Nephron progenitor cell (in vitro differentiated cells): Measurements from ENCODE around the gene MCOLN1.
A peak's percentile ranks its signal among the peaks of the same experiment; 100 is the strongest.

Experiments used
- DNase-seq: peaks from one replicate; pipeline ENCODE4 v3.0.0; 2021
- H3K27ac Mint-ChIP-seq: 2 replicates; pipeline ENCODE4 v1.8.0; 2021; ENCODE audit warnings: mild to moderate bottlenecking, moderate library complexity, mixed read lengths
- H3K27me3 Mint-ChIP-seq: 2 replicates; pipeline ENCODE4 v1.8.0; 2021; ENCODE audit warnings: mild to moderate bottlenecking, low read depth, mixed read lengths; ENCODE audit not compliant: poor library complexity
- H3K36me3 Mint-ChIP-seq: 2 replicates; pipeline ENCODE4 v1.8.0; 2021; ENCODE audit warnings: low read depth, mixed read lengths
- H3K4me1 Mint-ChIP-seq: 2 replicates; pipeline ENCODE4 v1.8.0; 2021; ENCODE audit warnings: mixed read lengths
- H3K4me3 Mint-ChIP-seq: 2 replicates; pipeline ENCODE4 v1.8.0; 2021; ENCODE audit warnings: mild to moderate bottlenecking, moderate library complexity, mixed read lengths
- H3K9me3 Mint-ChIP-seq: 2 replicates; pipeline ENCODE4 v1.8.0; 2021; ENCODE audit warnings: mild to moderate bottlenecking, moderate library complexity, mixed read lengths
- TF ChIP-seq, protein P1 (sequence below): fragments of 200-600 bp; sonication (generic); IDR thresholded peaks from 2 replicates; pipeline ENCODE4 v1.5.0; 2021; ENCODE audit warnings: antibody characterized with exemption

The MCOLN1 gene

DNA sequence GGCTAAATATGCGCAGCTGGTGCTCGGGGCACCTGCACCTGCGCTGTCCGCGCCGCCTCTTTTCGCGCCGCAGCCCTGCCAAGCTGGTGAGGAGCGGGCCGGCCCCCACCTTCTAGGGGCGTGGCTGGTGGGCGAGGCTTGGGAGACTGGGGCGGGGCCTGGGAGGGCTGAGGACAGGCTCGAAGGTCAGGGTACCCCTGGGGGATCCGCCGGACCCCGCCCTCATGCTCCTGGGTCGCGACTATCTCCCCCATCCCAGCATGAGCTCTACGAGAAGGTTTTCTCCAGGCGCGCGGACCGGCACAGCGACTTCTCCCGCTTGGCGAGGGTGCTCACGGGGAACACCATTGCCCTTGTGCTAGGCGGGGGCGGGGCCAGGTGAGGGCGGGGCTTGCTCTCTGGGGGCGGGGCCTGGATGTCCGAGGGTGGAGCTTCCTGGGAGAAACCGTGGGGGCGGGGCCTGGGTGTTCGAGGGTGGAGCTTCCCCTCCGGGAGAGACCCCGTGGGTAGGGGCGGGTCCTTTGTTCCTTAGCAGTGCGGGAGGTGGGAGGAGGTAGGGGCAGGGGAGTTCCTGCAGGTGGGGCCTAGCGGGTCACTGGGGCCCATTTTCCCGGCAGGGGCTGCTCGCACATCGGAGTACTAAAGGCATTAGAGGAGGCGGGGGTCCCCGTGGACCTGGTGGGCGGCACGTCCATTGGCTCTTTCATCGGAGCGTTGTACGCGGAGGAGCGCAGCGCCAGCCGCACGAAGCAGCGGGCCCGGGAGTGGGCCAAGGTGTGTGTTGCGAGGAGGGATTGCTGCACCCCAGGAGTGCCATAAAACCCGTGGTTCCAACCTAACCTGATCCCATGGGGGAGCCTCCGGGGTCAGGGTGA lies 32.8 kb downstream of the MCOLN1 start:
- Mint-ChIP-seq H3K4me3 (no peak overlapping the region), H3K9me3 (no peaks in the 10 kb centered on the region), H3K36me3 (peaks cover 41% of the 10 kb centered on the region), H3K4me1 (peaks cover 6% of the 10 kb centered on the region), H3K27me3 (no peaks in the 10 kb centered on the region), H3K27ac (no peak overlapping the region)
- TF ChIP-seq, protein P1, sequence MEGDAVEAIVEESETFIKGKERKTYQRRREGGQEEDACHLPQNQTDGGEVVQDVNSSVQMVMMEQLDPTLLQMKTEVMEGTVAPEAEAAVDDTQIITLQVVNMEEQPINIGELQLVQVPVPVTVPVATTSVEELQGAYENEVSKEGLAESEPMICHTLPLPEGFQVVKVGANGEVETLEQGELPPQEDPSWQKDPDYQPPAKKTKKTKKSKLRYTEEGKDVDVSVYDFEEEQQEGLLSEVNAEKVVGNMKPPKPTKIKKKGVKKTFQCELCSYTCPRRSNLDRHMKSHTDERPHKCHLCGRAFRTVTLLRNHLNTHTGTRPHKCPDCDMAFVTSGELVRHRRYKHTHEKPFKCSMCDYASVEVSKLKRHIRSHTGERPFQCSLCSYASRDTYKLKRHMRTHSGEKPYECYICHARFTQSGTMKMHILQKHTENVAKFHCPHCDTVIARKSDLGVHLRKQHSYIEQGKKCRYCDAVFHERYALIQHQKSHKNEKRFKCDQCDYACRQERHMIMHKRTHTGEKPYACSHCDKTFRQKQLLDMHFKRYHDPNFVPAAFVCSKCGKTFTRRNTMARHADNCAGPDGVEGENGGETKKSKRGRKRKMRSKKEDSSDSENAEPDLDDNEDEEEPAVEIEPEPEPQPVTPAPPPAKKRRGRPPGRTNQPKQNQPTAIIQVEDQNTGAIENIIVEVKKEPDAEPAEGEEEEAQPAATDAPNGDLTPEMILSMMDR, result no peak
- DNase-seq, result peak; percentile 56

DNA sequence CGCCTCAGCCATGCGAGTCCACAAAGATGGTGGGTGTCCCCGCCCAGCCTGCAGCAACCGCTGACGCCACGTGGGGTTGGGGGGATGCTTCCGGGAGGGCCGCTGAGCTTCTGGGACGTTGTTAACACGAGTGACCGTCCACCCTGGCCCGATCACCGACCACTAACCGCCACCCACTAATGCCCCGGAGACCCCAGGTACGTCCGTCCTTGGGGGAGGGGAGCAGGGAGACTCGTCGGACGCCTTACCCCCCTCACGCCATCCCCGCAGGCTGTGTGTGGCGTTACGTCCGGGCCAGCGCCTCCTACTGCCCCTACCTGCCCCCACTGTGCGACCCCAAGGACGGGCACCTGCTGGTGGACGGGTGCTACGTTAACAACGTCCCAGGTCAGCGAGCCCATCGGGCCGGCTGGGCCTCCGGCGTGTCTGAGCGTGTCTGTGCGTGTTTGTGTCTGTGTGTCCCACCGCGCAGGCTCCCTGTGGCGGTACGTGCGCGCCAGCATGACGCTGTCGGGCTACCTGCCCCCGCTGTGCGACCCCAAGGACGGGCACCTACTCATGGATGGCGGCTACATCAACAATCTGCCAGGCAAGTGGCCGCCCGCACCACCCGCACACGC lies 34.4 kb downstream of the MCOLN1 start:
- DNase-seq, result no peak
- H3K27me3 Mint-ChIP-seq, result no peaks in the 10 kb centered on the region
- H3K4me1 Mint-ChIP-seq, result no peaks in the 10 kb centered on the region
- no peak overlapping the region for H3K27ac Mint-ChIP-seq
- no peak overlapping the region for H3K4me3 Mint-ChIP-seq
- no peaks in the 10 kb centered on the region for H3K9me3 Mint-ChIP-seq
- TF ChIP-seq, protein P1, result no peak
- H3K36me3 Mint-ChIP-seq, result peaks cover 39% of the 10 kb centered on the region

DNA sequence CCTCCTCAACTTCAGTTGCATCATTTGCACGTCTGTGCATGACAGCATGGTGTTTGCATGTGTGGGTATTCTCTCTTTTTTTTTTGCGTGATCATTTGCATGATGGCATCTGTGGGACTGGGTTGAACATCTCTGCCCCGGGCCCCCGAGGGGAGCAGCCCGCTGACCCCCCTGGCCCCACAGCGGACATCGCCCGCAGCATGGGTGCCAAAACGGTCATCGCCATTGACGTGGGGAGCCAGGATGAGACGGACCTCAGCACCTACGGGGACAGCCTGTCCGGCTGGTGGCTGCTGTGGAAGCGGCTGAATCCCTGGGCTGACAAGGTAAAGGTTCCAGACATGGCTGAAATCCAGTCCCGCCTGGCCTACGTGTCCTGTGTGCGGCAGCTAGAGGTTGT lies 36.2 kb downstream of the MCOLN1 start:
- DNase-seq, result no peak
- Mint-ChIP-seq H3K27me3 (no peaks in the 10 kb centered on the region), H3K9me3 (no peaks in the 10 kb centered on the region), H3K27ac (no peak overlapping the region), H3K36me3 (peaks cover 39% of the 10 kb centered on the region), H3K4me3 (no peak overlapping the region), H3K4me1 (no peaks in the 10 kb centered on the region)
- TF ChIP-seq, protein P1, result no peak

DNA sequence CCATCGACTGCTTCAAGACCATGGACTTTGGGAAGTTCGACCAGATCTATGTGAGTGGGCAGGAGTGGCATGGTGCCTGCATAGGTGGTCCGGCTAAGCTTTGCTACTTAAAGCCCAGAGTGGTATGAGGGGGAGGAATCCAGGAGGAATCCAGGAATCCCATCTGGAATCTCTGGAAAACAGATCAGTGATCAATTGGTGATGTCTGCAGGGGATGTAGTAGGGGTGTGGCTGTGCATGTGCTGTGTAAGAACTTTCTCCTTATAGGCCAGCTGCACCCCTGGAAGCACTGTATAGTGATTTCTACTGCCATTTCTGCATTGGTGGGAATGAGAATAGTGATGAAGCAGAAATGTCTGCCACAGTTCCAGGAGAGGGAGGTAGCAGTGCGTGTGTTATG lies 36.7 kb downstream of the MCOLN1 start:
- H3K36me3 Mint-ChIP-seq, result peaks cover 38% of the 10 kb centered on the region
- TF ChIP-seq, protein P1, result no peak
- no peaks in the 10 kb centered on the region for H3K4me1 Mint-ChIP-seq
- DNase-seq, result no peak
- H3K9me3 Mint-ChIP-seq, result no peaks in the 10 kb centered on the region
- no peak overlapping the region for H3K27ac Mint-ChIP-seq
- no peak overlapping the region for H3K4me3 Mint-ChIP-seq
- H3K27me3 Mint-ChIP-seq, result no peaks in the 10 kb centered on the region

DNA sequence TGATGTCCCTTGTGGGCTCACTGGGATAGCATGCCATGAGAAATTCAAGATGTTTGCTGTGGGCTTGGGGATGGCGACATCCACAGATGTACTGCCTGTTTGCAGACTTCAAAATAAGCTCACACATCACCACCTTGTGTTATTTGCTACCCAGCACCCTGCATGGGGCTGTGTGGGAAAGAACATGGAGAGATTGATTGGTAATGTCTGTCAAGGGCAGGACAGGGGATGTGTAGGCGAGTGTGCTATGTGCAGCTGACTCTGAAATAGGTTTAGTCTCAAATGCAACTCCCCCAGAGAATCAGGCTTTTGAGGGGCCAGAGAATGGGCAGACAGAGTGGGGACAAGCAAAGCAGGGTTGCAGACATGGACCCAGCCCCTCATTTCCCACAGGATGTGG lies 37.8 kb downstream of the MCOLN1 start:
- H3K27ac Mint-ChIP-seq, result no peak overlapping the region
- no peaks in the 10 kb centered on the region for H3K4me1 Mint-ChIP-seq
- H3K4me3 Mint-ChIP-seq, result no peak overlapping the region
- no peaks in the 10 kb centered on the region for H3K9me3 Mint-ChIP-seq
- no peak for DNase-seq
- TF ChIP-seq, protein P1, result no peak
- no peaks in the 10 kb centered on the region for H3K27me3 Mint-ChIP-seq
- peaks cover 37% of the 10 kb centered on the region for H3K36me3 Mint-ChIP-seq

DNA sequence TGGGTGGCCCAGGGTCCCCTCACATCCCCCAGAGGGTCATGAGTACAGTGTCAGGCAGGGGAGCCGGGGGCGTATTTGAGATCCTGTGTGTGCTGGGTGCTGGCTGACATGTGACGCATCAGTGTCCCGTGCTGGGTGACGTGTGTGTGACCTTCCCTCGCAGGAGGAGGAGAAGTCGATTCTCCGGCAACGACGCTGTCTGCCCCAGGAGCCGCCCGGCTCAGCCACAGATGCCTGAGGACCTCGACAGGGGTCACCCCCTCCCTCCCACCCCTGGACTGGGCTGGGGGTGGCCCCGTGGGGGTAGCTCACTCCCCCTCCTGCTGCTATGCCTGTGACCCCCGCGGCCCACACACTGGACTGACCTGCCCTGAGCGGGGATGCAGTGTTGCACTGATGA lies 38.9 kb downstream of the MCOLN1 start:
- Mint-ChIP-seq H3K36me3 (peaks cover 30% of the 10 kb centered on the region), H3K9me3 (no peaks in the 10 kb centered on the region), H3K4me3 (no peak overlapping the region), H3K4me1 (no peaks in the 10 kb centered on the region), H3K27me3 (no peaks in the 10 kb centered on the region), H3K27ac (no peak overlapping the region)
- DNase-seq, result no peak
- TF ChIP-seq, protein P1, result no peak
